Naive B cell (primary cell): Measurements from ENCODE around the gene MBD5. TPM values are rescaled to one million over a fixed set of nuclear protein-coding genes. Genes with fewer than 3 reads are reported as not detected.

ENCODE experiments used
- ATAC-seq, 2 donors: fragments of 150-1000 bp; cut with Tn5 transposase; 2 replicates each; pipeline ENCODE4 v1.10.0; 2021; ENCODE audit warnings: low read depth in 2 of 2, mild to moderate bottlenecking in 2 of 2, moderate library complexity in 2 of 2
- DNase-seq: peaks from one replicate; pipeline ENCODE4 v3.0.0; 2022
- H3K27ac Mint-ChIP-seq, 6 donors: one replicate each; pipeline ENCODE4 v1.8.0; 2020 to 2022; ENCODE audit warnings: mild to moderate bottlenecking in 6 of 6, mixed read lengths in 6 of 6, moderate library complexity in 5 of 6, inconsistent platforms in 2 of 6
- H3K27me3 Mint-ChIP-seq, 3 donors: one replicate each; pipeline ENCODE4 v1.8.0; 2021 to 2022; ENCODE audit warnings: mixed read lengths in 3 of 3, mild to moderate bottlenecking in 1 of 3
- H3K36me3 Mint-ChIP-seq, 2 donors: one replicate each; pipeline ENCODE4 v1.8.0; 2020 to 2022; ENCODE audit warnings: mixed read lengths in 2 of 2, inconsistent platforms in 1 of 2, mild to moderate bottlenecking in 1 of 2
- H3K4me1 Mint-ChIP-seq, 3 donors: one replicate each; pipeline ENCODE4 v1.8.0; 2020 to 2022; ENCODE audit warnings: mixed read lengths in 3 of 3, inconsistent platforms in 1 of 3, mild to moderate bottlenecking in 1 of 3, moderate library complexity in 1 of 3
- H3K4me3 Mint-ChIP-seq, 8 donors: one replicate each; pipeline ENCODE4 v1.8.0; 2020 to 2022; ENCODE audit warnings: mild to moderate bottlenecking in 8 of 8, mixed read lengths in 8 of 8, moderate library complexity in 8 of 8, inconsistent platforms in 2 of 8
- H3K9me3 Mint-ChIP-seq, 7 donors: one replicate each; pipeline ENCODE4 v1.8.0; 2020 to 2022; ENCODE audit warnings: mixed read lengths in 7 of 7, mild to moderate bottlenecking in 5 of 7, inconsistent platforms in 2 of 7, moderate library complexity in 1 of 7
- polyA plus RNA-seq, 6 donors: library from polyadenylated mRNA; unstranded; fragments of 300-500 nt; fragmentation: Illumina TruSeq; gene quantifications; one replicate each; pipeline ENCODE4 v1.2.3, GENCODE V29; 2021; ENCODE audit warnings: low read depth in 6 of 6

The MBD5 gene
- polyA plus RNA-seq, 6 donors from 2014 or later: 5.2 to 22.8 (median 16.5) TPM

DNA sequence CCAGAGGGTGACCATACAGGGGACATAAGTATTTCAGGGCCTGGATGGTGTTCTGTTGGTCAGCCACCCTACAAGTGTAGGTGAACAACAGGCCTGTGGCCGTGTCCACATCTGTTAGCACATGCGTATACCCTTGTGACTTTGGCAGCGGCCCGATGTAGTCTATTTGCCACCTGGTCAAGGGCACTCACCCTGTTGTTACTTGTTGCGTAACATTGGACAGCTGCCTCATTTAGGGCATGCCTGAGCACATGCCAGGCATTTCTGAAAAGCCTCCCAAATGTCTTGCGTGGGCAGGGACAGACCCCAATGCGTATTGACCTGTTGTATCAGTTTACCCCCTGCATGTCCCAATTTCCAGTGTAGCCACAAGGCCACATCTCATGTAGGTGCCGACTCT, 235.0 kb downstream of the MBD5 start:
- peaks cover 41 to 53% of the 10 kb centered on the region in 2 donors for H3K36me3 Mint-ChIP-seq
- H3K27ac Mint-ChIP-seq: no peak overlapping the region
- no peaks in the 10 kb centered on the region for H3K27me3 Mint-ChIP-seq
- no peak overlapping the region for H3K4me3 Mint-ChIP-seq
- no peaks in the 10 kb centered on the region for H3K4me1 Mint-ChIP-seq
- DNase-seq (no peak), ATAC-seq (no peak)
- peaks cover 9 to 56% (median 42%) of the 10 kb centered on the region in 7 donors for H3K9me3 Mint-ChIP-seq

DNA sequence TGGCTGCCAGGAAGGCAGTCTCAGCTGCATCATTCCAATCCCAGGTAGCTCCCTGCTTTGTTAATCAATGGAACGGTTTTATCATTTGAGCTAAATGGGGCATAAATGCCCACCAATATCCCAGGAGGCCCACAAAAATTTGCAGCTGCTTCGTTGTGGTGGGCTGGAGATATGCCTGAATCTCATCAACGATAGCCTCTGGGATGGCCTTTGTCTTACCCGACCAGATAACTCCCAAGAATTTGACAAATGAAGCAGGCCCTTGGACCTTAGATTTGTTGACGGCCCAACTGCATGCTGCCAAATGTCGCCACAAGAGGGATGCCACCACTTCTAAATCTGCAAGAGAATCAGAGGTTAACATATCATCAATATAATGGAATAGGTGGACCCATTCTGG, 236.4 kb downstream of the MBD5 start:
- H3K9me3 Mint-ChIP-seq: peaks cover 9 to 47% (median 35%) of the 10 kb centered on the region in 7 donors
- ATAC-seq (no peak), DNase-seq (no peak)
- no peak overlapping the region for H3K27ac Mint-ChIP-seq
- no peaks in the 10 kb centered on the region for H3K27me3 Mint-ChIP-seq
- no peak overlapping the region for H3K4me3 Mint-ChIP-seq
- H3K36me3 Mint-ChIP-seq: peaks cover 34 to 45% of the 10 kb centered on the region in 2 donors
- no peaks in the 10 kb centered on the region for H3K4me1 Mint-ChIP-seq

DNA sequence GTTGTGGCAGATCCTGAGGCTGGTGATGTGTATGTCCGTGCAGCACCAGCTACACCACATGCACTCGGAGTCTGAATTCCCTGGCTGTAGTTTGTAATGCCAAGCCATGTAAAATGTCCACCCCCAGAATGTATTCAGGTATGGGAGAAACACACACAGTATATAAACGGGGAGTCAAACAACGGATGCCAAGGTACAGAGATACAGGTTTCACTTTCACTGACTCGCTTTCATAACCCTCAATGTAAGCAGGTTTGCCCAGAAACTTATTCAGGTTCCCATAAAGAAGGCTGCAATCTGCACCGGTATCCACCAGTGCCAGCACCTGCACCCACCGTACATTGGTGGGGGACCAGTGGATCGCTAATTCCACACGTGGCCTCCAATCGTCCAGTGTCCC, 237.2 kb downstream of the MBD5 start:
- H3K4me3 Mint-ChIP-seq: no peak overlapping the region
- H3K27ac Mint-ChIP-seq: no peak overlapping the region
- DNase-seq (no peak), ATAC-seq (no peak)
- H3K36me3 Mint-ChIP-seq: peaks cover 30 to 39% of the 10 kb centered on the region in 2 donors
- no peaks in the 10 kb centered on the region for H3K27me3 Mint-ChIP-seq
- peaks cover 9 to 41% (median 31%) of the 10 kb centered on the region in 7 donors for H3K9me3 Mint-ChIP-seq
- H3K4me1 Mint-ChIP-seq: peaks cover 0 to 5% (median 0%) of the 10 kb centered on the region in 3 donors

DNA sequence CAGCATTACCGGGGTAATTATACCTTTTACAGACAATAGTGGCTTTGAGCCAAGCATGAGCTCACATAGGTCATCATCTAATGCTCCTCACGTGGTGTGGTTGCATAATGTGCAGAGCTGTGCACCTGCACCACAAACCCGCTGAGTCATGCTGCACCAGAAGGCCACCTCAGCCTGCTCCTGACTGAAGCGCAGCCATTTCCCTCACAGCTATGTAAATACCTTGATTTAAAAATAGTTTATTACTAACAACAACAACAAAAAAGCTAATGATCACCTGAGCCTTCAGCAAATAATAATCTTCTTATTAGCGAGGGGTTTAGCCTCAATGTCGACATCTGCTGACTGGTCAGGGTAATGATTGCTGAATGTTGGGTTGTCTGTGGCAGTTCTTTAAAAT, 238.8 kb downstream of the MBD5 start:
- Mint-ChIP-seq H3K27ac (peak overlapping the region in 1 of 6 donors; percentile 8), H3K4me3 (no peak overlapping the region), H3K9me3 (peaks cover 4 to 29% (median 18%) of the 10 kb centered on the region in 7 donors), H3K4me1 (peaks cover 0 to 8% (median 5%) of the 10 kb centered on the region in 3 donors), H3K27me3 (no peaks in the 10 kb centered on the region), H3K36me3 (peaks cover 19 to 25% of the 10 kb centered on the region in 2 donors)
- ATAC-seq (no peak), DNase-seq (no peak)

DNA sequence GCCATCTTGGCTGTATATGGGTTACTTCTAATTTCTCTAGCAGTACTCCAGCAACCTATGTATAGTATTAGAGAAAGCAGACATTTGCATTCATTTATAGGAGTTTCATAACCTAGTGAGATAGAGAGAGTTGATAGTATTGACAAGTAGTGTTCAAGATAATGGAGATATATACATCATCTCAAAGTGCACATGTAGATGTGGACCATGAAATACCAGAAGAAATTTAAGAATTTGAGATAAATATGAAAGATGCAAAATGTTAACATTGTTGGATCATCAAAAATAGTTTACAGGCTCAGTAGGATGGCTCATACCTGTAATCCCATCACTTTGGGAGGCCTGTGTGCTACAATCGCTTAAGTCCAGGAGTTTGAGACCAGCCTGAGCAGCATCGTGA, 243.0 kb downstream of the MBD5 start:
- Mint-ChIP-seq H3K27me3 (no peaks in the 10 kb centered on the region), H3K36me3 (peaks cover 10 to 18% of the 10 kb centered on the region in 2 donors), H3K4me1 (peaks cover 0 to 8% (median 5%) of the 10 kb centered on the region in 3 donors), H3K9me3 (peaks cover 4 to 14% (median 9%) of the 10 kb centered on the region in 7 donors), H3K4me3 (no peak overlapping the region), H3K27ac (no peak overlapping the region)
- no peak for ATAC-seq
- DNase-seq: no peak

DNA sequence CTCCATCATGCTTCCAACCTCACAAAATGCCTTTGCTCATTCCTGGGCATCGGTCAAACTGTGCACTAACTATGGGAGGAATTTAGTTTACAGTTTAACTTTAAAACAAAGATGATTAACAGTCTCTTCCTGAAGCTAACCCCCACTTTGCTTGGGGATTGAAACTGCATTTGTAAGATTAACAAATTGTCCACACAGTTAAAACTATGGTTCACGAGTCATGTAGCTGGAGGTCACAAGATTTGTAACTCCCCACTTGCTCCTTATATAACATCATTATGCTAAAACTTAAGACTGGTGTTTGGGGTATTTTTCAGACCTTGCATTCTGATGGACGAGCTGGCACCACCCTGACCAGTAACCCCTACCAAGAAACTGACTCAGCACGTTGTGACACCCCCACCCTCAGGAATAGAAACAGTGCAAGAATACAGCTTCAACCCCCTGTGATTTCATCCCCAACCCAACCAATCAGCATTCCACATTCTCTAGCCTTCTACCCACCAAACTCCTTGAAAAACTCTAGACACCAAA, 252.3 kb downstream of the MBD5 start:
- ATAC-seq: no peak
- H3K4me1 Mint-ChIP-seq: peaks cover 0 to 10% (median 0%) of the 10 kb centered on the region in 3 donors
- H3K27me3 Mint-ChIP-seq: no peaks in the 10 kb centered on the region
- H3K4me3 Mint-ChIP-seq: no peak overlapping the region
- peak overlapping the region in 3 of 6 donors; percentile 35 to 48 (median 40) for H3K27ac Mint-ChIP-seq
- no peaks in the 10 kb centered on the region for H3K36me3 Mint-ChIP-seq
- DNase-seq: no peak
- H3K9me3 Mint-ChIP-seq: peaks cover 0 to 2% (median 0%) of the 10 kb centered on the region in 7 donors

GRCh38 chr2:148279216-148279615, 258.3 kb downstream of the MBD5 start:
- no peaks in the 10 kb centered on the region for H3K9me3 Mint-ChIP-seq
- H3K4me1 Mint-ChIP-seq: peaks cover 12 to 20% (median 15%) of the 10 kb centered on the region in 3 donors
- peaks cover 0 to 4% of the 10 kb centered on the region in 2 donors for H3K36me3 Mint-ChIP-seq
- no peak for ATAC-seq
- DNase-seq: no peak
- peak overlapping the region in 1 of 6 donors; percentile 51 for H3K27ac Mint-ChIP-seq
- no peak overlapping the region for H3K4me3 Mint-ChIP-seq
- no peaks in the 10 kb centered on the region for H3K27me3 Mint-ChIP-seq

- peaks cover 15 to 20% (median 15%) of the 10 kb centered on the region in 3 donors for H3K4me1 Mint-ChIP-seq
- H3K27ac Mint-ChIP-seq: no peak overlapping the region
- H3K9me3 Mint-ChIP-seq: peaks cover 0 to 3% (median 0%) of the 10 kb centered on the region in 7 donors
- ATAC-seq: no peak
- H3K36me3 Mint-ChIP-seq: peaks cover 4 to 12% of the 10 kb centered on the region in 2 donors
- no peak overlapping the region for H3K4me3 Mint-ChIP-seq
- no peak for DNase-seq
- H3K27me3 Mint-ChIP-seq: no peaks in the 10 kb centered on the region
These were observed 261.3 kb downstream of the MBD5 start for GRCh38 chr2:148282201-148282600.

GRCh38 chr2:148292431-148292830, 271.5 kb downstream of the MBD5 start:
- Mint-ChIP-seq H3K4me3 (no peak overlapping the region), H3K27me3 (no peaks in the 10 kb centered on the region), H3K9me3 (no peaks in the 10 kb centered on the region), H3K27ac (no peak overlapping the region), H3K36me3 (peaks cover 13 to 17% of the 10 kb centered on the region in 2 donors), H3K4me1 (peaks cover 0 to 3% (median 0%) of the 10 kb centered on the region in 3 donors)
- ATAC-seq: no peak
- DNase-seq: no peak

GRCh38 chr2:148298196-148298595, 277.3 kb downstream of the MBD5 start:
- Mint-ChIP-seq H3K4me3 (no peak overlapping the region), H3K4me1 (no peaks in the 10 kb centered on the region), H3K9me3 (no peaks in the 10 kb centered on the region), H3K27me3 (no peaks in the 10 kb centered on the region), H3K27ac (peak overlapping the region in 1 of 6 donors; percentile 49), H3K36me3 (peaks cover 10 to 19% of the 10 kb centered on the region in 2 donors)
- ATAC-seq: no peak
- DNase-seq: no peak

GRCh38 chr2:148299616-148300015, 278.7 kb downstream of the MBD5 start:
- ATAC-seq: no peak
- Mint-ChIP-seq H3K4me3 (no peak overlapping the region), H3K9me3 (peaks cover 0 to 3% (median 0%) of the 10 kb centered on the region in 7 donors), H3K36me3 (peaks cover 10 to 16% of the 10 kb centered on the region in 2 donors), H3K27ac (no peak overlapping the region), H3K27me3 (no peaks in the 10 kb centered on the region), H3K4me1 (no peaks in the 10 kb centered on the region)
- DNase-seq: no peak

DNA sequence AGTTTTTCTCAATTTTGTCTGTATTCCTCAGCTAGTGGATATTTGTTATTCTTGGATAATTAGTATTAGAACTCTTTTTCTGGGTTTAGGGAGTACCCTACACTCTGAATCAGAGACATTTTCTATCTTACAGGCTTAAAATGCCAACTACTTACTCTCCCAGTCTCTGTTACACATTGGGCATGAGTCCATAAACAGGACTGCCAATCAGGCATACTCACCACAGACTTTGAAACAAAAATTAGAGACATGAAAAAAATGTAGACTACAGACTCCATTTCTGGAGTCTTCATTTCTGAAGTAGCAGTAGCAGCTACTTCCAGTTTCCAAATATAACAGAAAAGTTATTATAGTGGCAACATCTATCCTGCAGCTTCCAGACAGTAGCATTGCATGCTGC, 279.7 kb downstream of the MBD5 start:
- Mint-ChIP-seq H3K36me3 (peaks cover 8 to 10% of the 10 kb centered on the region in 2 donors), H3K27ac (no peak overlapping the region), H3K9me3 (peaks cover 0 to 3% (median 0%) of the 10 kb centered on the region in 7 donors), H3K4me1 (no peaks in the 10 kb centered on the region), H3K27me3 (no peaks in the 10 kb centered on the region), H3K4me3 (no peak overlapping the region)
- ATAC-seq: no peak
- DNase-seq: no peak

GRCh38 chr2:148301362-148301761, 280.5 kb downstream of the MBD5 start:
- no peak overlapping the region for H3K4me3 Mint-ChIP-seq
- no peaks in the 10 kb centered on the region for H3K27me3 Mint-ChIP-seq
- H3K27ac Mint-ChIP-seq: no peak overlapping the region
- peaks cover 7 to 8% of the 10 kb centered on the region in 2 donors for H3K36me3 Mint-ChIP-seq
- no peaks in the 10 kb centered on the region for H3K4me1 Mint-ChIP-seq
- ATAC-seq (no peak), DNase-seq (no peak)
- H3K9me3 Mint-ChIP-seq: peaks cover 0 to 3% (median 0%) of the 10 kb centered on the region in 7 donors

DNA sequence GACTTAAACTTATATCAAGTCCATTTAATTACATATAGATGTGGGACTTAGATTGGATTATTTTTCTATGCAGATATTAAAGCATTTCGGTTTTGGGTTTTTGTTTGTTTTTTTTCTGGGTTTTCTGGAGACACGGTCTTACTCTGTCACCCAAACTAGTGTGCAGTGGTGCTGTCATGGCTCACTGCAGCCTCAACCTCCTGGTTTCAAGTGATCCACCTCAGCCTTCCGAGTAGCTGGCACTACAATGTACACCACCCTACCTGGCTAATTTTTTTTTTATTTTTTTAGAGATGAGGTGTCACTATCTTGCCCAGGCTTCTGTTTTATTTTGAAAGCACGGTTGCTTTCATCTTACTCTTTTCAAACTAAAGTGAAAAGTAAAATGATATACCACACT, 281.6 kb downstream of the MBD5 start:
- ATAC-seq: no peak
- H3K27ac Mint-ChIP-seq: no peak overlapping the region

More for the DNA sequence above, 281.6 kb downstream of the MBD5 start:
- no peaks in the 10 kb centered on the region for H3K27me3 Mint-ChIP-seq
- DNase-seq: no peak
- H3K9me3 Mint-ChIP-seq: peaks cover 0 to 3% (median 0%) of the 10 kb centered on the region in 7 donors
- no peak overlapping the region for H3K4me3 Mint-ChIP-seq
- peaks cover 2 to 4% of the 10 kb centered on the region in 2 donors for H3K36me3 Mint-ChIP-seq
- no peaks in the 10 kb centered on the region for H3K4me1 Mint-ChIP-seq
